NCI-H2081 treated with DMSO at 0.1 percent for 48 hours (cell line): ENCODE data around the gene C9orf57.
"Not testable (repeated sequence)": the region's sequence is repeated elsewhere in the genome, so short reads cannot be mapped to it uniquely, and the experiment has no call there.

ENCODE experiments used
- DNase-seq: peaks from one replicate; lab custom pipeline; 2025; lab: John Stamatoyannopoulos, UW

C9orf57 gene

GRCh38 chr9:72023596-72023995 lies 36.8 kb downstream of the C9orf57 start:
- no peak for DNase-seq

GRCh38 chr9:72022841-72023240 lies 37.6 kb downstream of the C9orf57 start:
- DNase-seq = no peak

GRCh38 chr9:72013292-72013760 lies 47.1 kb downstream of the C9orf57 start:
- DNase-seq = no peak

- DNase-seq = no peak
Measured at GRCh38 chr9:72012646-72013045, 47.8 kb downstream of the C9orf57 start.

GRCh38 chr9:72007726-72008125 lies 52.7 kb downstream of the C9orf57 start:
- DNase-seq = not testable (repeated sequence)

- DNase-seq = no peak
Measured at GRCh38 chr9:72006501-72006900, 53.9 kb downstream of the C9orf57 start.

GRCh38 chr9:72005451-72005850 lies 55.0 kb downstream of the C9orf57 start:
- DNase-seq = no peak
